Panc1 (cell line): ENCODE results near the gene HNRNPF.

Experiments used
- CTCF ChIP-seq: fragments of 450-650 bp; IDR thresholded peaks from 2 replicates; pipeline ENCODE4 v1.5.1; 2017; ENCODE audit warnings: mild to moderate bottlenecking
- POLR2AphosphoS5 ChIP-seq: IDR thresholded peaks from 2 replicates; pipeline ENCODE4 v1.6.1; 2012; ENCODE audit warnings: mild to moderate bottlenecking, low read depth, low read length, moderate library complexity
- REST ChIP-seq, 2 experiments: IDR thresholded peaks; 2 replicates each; pipeline ENCODE4 v1.6.1; 2011 to 2012; ENCODE audit warnings: low read depth in 2 of 2, control low read depth in 1 of 2, low read length in 1 of 2, mild to moderate bottlenecking in 1 of 2, moderate library complexity in 1 of 2; ENCODE audit not compliant: insufficient read depth in 1 of 2
- SIN3A ChIP-seq: IDR thresholded peaks from 2 replicates; pipeline ENCODE4 v1.6.1; 2012; ENCODE audit warnings: low read depth, mild to moderate bottlenecking, low read length, moderate library complexity, borderline replicate concordance; ENCODE audit not compliant: insufficient read depth
- TCF7L2 ChIP-seq: IDR thresholded peaks from 2 replicates; pipeline ENCODE4 v1.6.1; 2011; ENCODE audit warnings: mild to moderate bottlenecking, low read depth, low read length, inconsistent platforms

DNA sequence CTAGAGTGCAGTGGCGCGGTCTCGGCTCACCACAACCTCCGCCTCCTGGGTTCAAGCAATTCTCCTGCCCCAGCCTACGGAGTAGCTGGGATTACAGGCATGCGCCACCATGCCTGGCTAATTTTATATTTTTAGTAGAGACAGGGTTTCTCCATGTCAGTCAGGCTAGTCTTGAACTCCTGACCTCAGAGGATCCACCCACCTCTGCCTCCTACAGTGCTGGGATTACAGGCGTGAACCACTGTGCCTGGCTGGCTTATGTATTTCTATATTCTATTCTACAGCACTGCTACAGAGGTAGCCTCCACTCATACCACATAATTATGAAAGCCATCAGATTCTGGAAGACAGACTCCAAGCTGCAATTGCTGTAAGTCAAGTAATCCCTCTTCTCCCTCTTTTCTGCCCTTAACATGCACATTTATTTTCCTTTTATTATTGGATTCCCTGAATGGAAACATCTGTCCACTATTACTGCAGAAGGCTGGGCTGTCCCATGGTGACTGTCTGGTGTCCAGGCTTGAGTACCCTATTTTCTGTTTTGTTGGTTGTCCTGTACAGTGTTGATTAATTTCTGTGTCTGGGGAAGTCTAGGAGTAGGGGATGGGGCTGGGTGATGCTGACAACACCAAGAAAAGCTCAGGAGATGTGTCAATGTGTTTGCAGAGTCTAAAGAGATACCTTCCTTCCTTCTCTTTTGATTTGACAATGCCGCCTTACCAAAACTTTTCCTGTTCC, 22.1 kb upstream of the HNRNPF start:
- TF ChIP-seq SIN3A (no peak), CTCF (no peak), TCF7L2 (no peak), REST (IDR thresholded peaks at IDR 0.05; ENCODE audit: insufficient read depth in 1 of 2, low read depth in 2 of 2, low read length in 1 of 2) (no peak), POLR2AphosphoS5 (no peak)
